ENCODE measurements around the gene PMEL. TPM values are rescaled to one million over a fixed set of nuclear protein-coding genes. Genes with fewer than 3 reads are reported as not detected.
A peak's percentile ranks its signal among the peaks of the same experiment; 100 is the strongest.
"Not testable (repeated sequence)": the region's sequence is repeated elsewhere in the genome, so short reads cannot be mapped to it uniquely, and the experiment has no call there.

Gene PMEL
- 1.7 TPM for polyA plus RNA-seq (2012; ENCODE audit: low read depth, missing spikeins)

GRCh38 chr12:55965941-55966407, at the start of gene PMEL:
Gene PMEL, minus strand, starts transcription at chr12:55966042. Its CDS starts 31 bp downstream, at chr12:55966011.
- FAIRE-seq (peak; percentile 20), DNase-seq (ENCODE audit: insufficient read length, low spot score) (no peak)
- TF ChIP-seq POLR2A (IDR thresholded peaks at IDR 0.05; ENCODE audit: low read depth, low read length) = no peak
- no peak for TF ChIP-seq PAX5 (IDR thresholded peaks at IDR 0.05; ENCODE audit: insufficient read depth, low read length, severe bottlenecking)
- TF ChIP-seq POLR2AphosphoS5 (IDR thresholded peaks at IDR 0.05; ENCODE audit: low read depth, low read length) = no peak
- TF ChIP-seq SPI1 (IDR thresholded peaks at IDR 0.05; ENCODE audit: low read depth, low read length) = no peak
- no peak for TF ChIP-seq TAF1 (IDR thresholded peaks at IDR 0.05; ENCODE audit: low read depth, low read length)
- no peak for TF ChIP-seq POU2F2 (IDR thresholded peaks at IDR 0.05; ENCODE audit: low read depth, low read length)

DNA sequence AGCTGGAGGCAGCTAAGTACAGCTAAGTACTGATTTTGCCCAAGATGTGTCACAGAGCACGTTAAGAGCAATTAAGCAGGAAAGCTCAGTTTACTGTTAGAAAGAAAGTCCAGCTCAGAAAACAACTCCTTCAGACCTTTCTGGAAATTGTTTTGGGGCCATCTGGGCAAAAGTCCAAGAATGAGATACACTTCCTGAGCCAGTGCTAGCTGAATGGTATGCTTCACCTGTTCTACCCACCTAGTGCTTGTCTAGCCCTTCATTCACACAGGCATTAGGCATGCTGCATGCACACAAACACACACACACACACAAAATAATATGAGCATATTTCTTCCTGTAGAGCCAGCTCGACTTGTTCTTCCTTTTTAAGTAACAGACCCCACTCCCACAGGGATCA, 48.4 kb upstream of the PMEL start:
- TF ChIP-seq PAX5 (IDR thresholded peaks at IDR 0.05; ENCODE audit: insufficient read depth, low read length, severe bottlenecking) (no peak), POLR2A (IDR thresholded peaks at IDR 0.05; ENCODE audit: low read depth, low read length) (no peak), TAF1 (IDR thresholded peaks at IDR 0.05; ENCODE audit: low read depth, low read length) (no peak), SPI1 (IDR thresholded peaks at IDR 0.05; ENCODE audit: low read depth, low read length) (no peak), POLR2AphosphoS5 (IDR thresholded peaks at IDR 0.05; ENCODE audit: low read depth, low read length) (no peak), POU2F2 (IDR thresholded peaks at IDR 0.05; ENCODE audit: low read depth, low read length) (no peak)
- DNase-seq (ENCODE audit: insufficient read length, low spot score) = no peak
- no peak for FAIRE-seq

- TF ChIP-seq TAF1 (IDR thresholded peaks at IDR 0.05; ENCODE audit: low read depth, low read length) (no peak), POLR2A (IDR thresholded peaks at IDR 0.05; ENCODE audit: low read depth, low read length) (no peak), POLR2AphosphoS5 (IDR thresholded peaks at IDR 0.05; ENCODE audit: low read depth, low read length) (no peak)
- no peak for DNase-seq (ENCODE audit: insufficient read length, low spot score)
- FAIRE-seq = no peak
These were observed 47.6 kb upstream of the PMEL start for GRCh38 chr12:56013482-56013881.

DNA sequence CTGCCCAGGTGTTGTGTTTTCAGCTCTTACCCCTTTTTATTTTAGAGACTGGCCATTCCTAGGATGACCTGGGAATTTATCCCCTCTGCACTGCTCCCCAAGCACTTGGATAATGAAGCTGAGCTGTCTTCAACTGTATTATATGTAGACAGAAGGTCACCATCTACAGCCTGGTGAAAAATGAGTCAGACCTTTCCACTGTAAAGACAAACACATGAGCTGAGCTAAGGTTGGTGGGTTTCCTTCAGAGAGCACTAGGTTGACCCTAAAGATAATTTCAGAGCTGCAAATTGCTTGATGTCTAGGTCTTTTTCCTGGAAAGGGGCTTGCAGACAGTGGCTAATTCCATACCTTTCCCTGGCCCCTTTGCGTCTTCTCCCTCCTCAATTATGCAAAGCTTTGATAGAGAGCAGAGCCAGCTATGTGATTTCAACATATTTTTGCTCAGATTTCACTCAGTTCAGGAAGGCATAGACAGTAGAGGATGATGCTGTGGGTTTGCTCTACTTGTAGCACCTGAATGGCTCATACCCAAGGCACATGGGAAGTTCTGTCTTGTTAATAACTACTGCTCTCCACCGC, 45.8 kb upstream of the PMEL start:
- FAIRE-seq (no peak), DNase-seq (ENCODE audit: insufficient read length, low spot score) (no peak)
- TF ChIP-seq TAF1 (IDR thresholded peaks at IDR 0.05; ENCODE audit: low read depth, low read length) (no peak), POLR2AphosphoS5 (IDR thresholded peaks at IDR 0.05; ENCODE audit: low read depth, low read length) (no peak), PAX5 (IDR thresholded peaks at IDR 0.05; ENCODE audit: insufficient read depth, low read length, severe bottlenecking) (no peak), POLR2A (IDR thresholded peaks at IDR 0.05; ENCODE audit: low read depth, low read length) (no peak)

GRCh38 chr12:56010111-56010570, 44.3 kb upstream of the PMEL start:
- DNase-seq (ENCODE audit: insufficient read length, low spot score) = no peak
- no peak for FAIRE-seq
- TF ChIP-seq SPI1 (IDR thresholded peaks at IDR 0.05; ENCODE audit: low read depth, low read length) (no peak), TAF1 (IDR thresholded peaks at IDR 0.05; ENCODE audit: low read depth, low read length) (no peak), PAX5 (IDR thresholded peaks at IDR 0.05; ENCODE audit: insufficient read depth, low read length, severe bottlenecking) (no peak), POLR2AphosphoS5 (IDR thresholded peaks at IDR 0.05; ENCODE audit: low read depth, low read length) (no peak), POU2F2 (IDR thresholded peaks at IDR 0.05; ENCODE audit: low read depth, low read length) (no peak), POLR2A (IDR thresholded peaks at IDR 0.05; ENCODE audit: low read depth, low read length) (no peak)

GRCh38 chr12:56007564-56008559, 42.0 kb upstream of the PMEL start:
- peak; percentile 84 for DNase-seq (ENCODE audit: insufficient read length, low spot score)
- TF ChIP-seq SPI1 (IDR thresholded peaks at IDR 0.05; ENCODE audit: low read depth, low read length) (no peak), TAF1 (IDR thresholded peaks at IDR 0.05; ENCODE audit: low read depth, low read length) (no peak), POLR2A (IDR thresholded peaks at IDR 0.05; ENCODE audit: low read depth, low read length) (no peak)
- FAIRE-seq = no peak

DNA sequence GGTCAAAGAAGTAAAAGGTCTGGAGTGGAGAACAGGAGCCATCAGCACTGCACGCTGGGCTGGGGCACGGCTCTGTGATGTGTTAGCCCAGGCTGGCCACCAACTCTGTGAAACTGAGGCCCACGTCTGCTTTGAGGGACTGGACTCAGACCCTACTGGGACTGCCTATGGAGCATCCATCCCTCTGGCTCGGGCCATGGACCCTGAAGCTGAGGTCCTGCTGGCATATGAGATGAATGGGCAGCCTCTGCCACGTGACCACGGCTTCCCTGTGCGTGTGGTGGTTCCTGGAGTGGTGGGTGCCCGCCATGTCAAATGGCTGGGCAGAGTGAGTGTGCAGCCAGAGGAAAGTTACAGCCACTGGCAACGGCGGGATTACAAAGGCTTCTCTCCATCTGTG, 38.4 kb upstream of the PMEL start:
- no peak for FAIRE-seq

DNA sequence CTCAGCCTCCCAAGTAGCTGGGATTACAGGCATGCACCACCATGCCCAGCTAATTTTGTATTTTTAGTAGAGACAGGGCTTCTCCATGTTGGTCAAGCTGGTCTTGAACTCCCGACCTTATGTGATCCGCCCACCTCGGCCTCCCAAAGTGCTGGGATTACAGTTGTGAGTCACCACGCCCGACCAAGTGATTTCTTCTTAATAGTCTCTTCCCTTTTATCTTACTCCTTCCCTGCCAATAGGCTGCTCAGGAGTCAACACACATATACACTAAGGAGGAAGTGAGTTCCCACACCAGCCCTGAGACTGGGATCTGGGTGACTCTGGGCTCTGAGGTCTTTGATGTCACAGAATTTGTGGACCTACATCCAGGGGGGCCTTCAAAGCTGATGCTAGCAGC, 37.5 kb upstream of the PMEL start:
- not testable (repeated sequence) for FAIRE-seq

More for the DNA sequence above, 38.4 kb upstream of the PMEL start:
- no peak for TF ChIP-seq POLR2AphosphoS5 (IDR thresholded peaks at IDR 0.05; ENCODE audit: low read depth, low read length)
- TF ChIP-seq TAF1 (IDR thresholded peaks at IDR 0.05; ENCODE audit: low read depth, low read length) = no peak
- no peak for TF ChIP-seq SPI1 (IDR thresholded peaks at IDR 0.05; ENCODE audit: low read depth, low read length)
- no peak for TF ChIP-seq POLR2A (IDR thresholded peaks at IDR 0.05; ENCODE audit: low read depth, low read length)
- TF ChIP-seq PAX5 (IDR thresholded peaks at IDR 0.05; ENCODE audit: insufficient read depth, low read length, severe bottlenecking) = no peak
- TF ChIP-seq POU2F2 (IDR thresholded peaks at IDR 0.05; ENCODE audit: low read depth, low read length) = no peak
- no peak for DNase-seq (ENCODE audit: insufficient read length, low spot score)

GRCh38 chr12:56001487-56002100, 35.8 kb upstream of the PMEL start:
- FAIRE-seq (no peak), DNase-seq (ENCODE audit: insufficient read length, low spot score) (no peak)
- no peak for TF ChIP-seq POLR2A (IDR thresholded peaks at IDR 0.05; ENCODE audit: low read depth, low read length)
- TF ChIP-seq TAF1 (IDR thresholded peaks at IDR 0.05; ENCODE audit: low read depth, low read length) = no peak
- no peak for TF ChIP-seq POU2F2 (IDR thresholded peaks at IDR 0.05; ENCODE audit: low read depth, low read length)
- no peak for TF ChIP-seq POLR2AphosphoS5 (IDR thresholded peaks at IDR 0.05; ENCODE audit: low read depth, low read length)
- no peak for TF ChIP-seq PAX5 (IDR thresholded peaks at IDR 0.05; ENCODE audit: insufficient read depth, low read length, severe bottlenecking)
- TF ChIP-seq SPI1 (IDR thresholded peaks at IDR 0.05; ENCODE audit: low read depth, low read length) = no peak

More for the DNA sequence above, 37.5 kb upstream of the PMEL start:
- DNase-seq (ENCODE audit: insufficient read length, low spot score) = not testable (repeated sequence)

- not testable (repeated sequence) for FAIRE-seq; DNase-seq (ENCODE audit: insufficient read length, low spot score)
These were observed 34.2 kb upstream of the PMEL start for GRCh38 chr12:55999999-56000540.

DNA sequence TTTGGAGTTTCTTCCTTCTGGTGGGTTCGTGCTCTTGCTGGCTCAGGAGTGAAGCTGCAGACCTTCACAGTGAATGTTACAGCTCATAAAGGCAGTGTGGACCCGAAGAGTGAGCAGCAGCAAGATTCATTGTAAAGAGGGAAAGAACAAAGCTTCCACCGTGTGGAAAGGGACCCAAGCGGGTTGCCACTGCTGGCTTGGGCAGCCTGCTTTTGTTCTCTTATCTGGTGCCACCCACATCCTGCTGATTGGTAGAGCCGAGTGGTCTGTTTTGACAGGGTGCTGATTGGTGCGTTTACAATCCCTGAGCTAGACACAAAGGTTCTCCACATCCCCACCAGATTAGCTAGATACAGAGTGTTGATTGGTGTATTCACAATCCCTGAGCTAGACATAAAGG, 33.7 kb upstream of the PMEL start:
- FAIRE-seq; DNase-seq (ENCODE audit: insufficient read length, low spot score): not testable (repeated sequence)
